ENCODE data around the gene HSPA5.

DNA sequence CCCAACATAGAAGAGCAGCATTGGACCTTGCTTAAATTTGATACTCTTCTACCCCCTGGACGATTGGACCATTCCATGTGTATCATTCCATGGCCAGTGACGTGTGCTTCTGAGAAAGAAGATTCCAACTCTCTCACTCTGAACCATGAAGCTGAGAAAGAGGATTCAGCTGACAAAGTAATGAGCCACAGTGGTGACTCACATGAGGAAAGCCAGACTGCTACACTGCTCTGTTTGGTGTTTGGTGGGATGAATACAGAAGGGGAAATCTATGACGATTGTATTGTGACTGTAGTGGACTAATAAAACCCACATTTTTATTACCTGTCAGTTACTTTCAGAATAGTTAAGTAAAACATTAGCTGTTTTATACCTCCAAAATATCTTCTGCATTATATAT, 7.5 kb downstream of the HSPA5 start:
- TF ChIP-seq POLR2A (IDR thresholded peaks at IDR 0.05) (no peak), CTCF (IDR thresholded peaks at IDR 0.05) (no peak)

Data from tibial nerve (tissue), 3 donors.